Astrocyte of the hippocampus (primary cell): ENCODE measurements around the gene AZIN2.
"Not testable (repeated sequence)": the region's sequence is repeated elsewhere in the genome, so short reads cannot be mapped to it uniquely, and the experiment has no call there.

Experiments
- DNase-seq: peaks from one replicate; pipeline ENCODE4 v3.0.0; 2011; ENCODE audit warnings: low read depth, low spot score

Gene AZIN2

GRCh38 chr1:33094971-33095604 lies 14.1 kb downstream of the AZIN2 start:
- peak; percentile 82 for DNase-seq

GRCh38 chr1:33096363-33097005 lies 15.5 kb downstream of the AZIN2 start:
- peak; percentile 42 for DNase-seq

DNA sequence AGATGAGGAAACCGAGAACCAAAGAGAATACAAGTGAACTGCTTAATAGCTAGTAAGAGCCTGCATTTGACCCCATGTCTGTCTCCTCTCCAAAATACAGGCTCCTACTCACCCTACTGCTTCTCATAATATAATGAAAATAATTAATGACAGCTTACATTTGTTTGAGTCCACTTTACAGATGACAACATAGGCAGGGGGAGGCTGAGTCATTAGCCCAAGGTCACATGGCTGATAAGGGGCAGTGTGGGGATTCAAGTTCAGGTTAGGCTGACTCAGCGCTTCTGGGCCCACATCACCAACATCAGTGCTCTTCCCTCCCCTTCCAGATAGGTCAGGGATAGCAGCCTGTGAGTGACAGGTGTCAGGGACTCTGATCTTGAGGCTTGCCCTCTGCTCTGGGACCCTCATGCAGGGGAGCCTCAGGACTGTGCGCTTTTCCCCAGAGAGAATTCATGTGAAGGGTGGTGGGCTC lies 16.2 kb downstream of the AZIN2 start:
- DNase-seq: no peak

- DNase-seq: no peak
These were observed 16.8 kb downstream of the AZIN2 start for GRCh38 chr1:33097762-33098161.

GRCh38 chr1:33098371-33098770 lies 17.4 kb downstream of the AZIN2 start:
- DNase-seq: peak; percentile 70

DNA sequence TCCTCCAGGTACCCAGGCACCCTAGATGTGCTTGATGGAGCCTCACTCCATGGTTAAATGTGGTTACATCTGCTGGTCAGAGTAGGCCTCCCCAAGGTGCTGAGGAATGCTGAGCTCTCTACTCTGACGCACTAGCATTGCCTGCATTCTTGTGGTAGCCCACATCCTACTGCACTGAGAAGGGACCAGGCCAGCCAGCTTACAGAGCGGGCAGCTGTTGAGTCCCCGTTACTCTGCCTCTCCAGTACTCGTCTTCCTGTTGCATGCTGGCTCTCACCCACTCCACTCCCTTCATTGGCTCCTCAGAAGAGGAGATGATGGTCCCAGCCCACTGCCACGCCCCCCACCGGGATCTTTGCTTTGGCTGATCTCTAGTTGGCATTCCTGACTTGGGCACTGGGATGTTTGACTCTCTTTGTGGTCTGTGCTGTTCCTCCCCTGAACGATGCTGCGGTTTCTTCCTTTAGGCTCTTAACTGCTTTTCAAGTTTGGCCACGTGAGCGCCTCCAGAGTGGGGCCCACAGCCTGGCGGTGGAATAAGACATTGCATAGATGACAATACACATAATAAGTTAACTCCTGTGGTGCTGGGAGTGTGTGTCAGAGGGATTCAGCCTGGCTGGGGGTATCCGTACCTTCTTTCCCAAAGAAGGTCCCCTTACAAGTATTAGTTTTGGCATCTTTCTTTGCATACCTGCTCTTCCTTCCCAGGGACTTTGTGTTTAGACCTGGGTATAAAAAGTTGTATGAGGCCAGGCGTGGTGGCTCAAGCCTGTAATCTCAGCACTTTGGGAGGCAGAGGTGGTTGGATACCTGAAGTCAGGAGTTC lies 18.6 kb downstream of the AZIN2 start:
- DNase-seq: peak; percentile 100

DNA sequence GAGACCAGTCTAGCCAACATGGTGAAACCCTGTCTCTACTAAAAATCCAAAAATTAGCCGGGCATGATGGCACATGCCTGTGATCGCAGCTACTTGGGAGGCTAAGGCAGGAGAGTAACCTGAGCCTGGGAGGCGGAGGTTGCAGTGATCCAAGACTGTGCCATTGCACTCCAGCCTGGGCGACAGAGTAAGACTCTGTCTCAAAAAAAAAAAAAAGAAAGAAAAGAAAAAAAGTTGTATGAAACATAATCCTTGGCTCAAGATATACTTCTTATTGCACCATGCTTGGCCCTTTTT lies 19.1 kb downstream of the AZIN2 start:
- DNase-seq: not testable (repeated sequence)

GRCh38 chr1:33110477-33110876 lies 29.5 kb downstream of the AZIN2 start:
- DNase-seq: no peak

GRCh38 chr1:33111965-33112364 lies 31.0 kb downstream of the AZIN2 start:
- DNase-seq: no peak

- no peak for DNase-seq
These were observed 36.6 kb downstream of the AZIN2 start for GRCh38 chr1:33117440-33118085.

DNA sequence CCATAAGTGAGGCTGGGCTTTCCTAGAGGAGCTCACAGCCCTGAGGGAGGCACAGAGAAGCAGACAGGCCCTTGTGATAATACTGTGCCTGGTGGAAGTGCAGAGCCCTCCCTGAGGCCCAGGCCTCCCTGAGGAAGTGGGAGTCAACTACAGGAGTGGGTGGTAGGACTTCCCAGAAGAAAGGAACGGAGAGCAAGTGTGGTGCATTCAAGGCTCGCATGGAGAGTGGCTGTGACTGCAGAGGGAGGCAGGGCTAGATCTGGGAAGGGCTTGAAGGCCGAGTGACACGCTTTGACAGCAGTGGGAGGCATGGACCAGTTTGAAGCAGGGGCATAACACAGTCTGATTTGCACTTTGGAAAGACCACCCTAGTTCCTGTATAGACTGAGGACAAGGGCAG lies 37.3 kb downstream of the AZIN2 start:
- DNase-seq: no peak

DNA sequence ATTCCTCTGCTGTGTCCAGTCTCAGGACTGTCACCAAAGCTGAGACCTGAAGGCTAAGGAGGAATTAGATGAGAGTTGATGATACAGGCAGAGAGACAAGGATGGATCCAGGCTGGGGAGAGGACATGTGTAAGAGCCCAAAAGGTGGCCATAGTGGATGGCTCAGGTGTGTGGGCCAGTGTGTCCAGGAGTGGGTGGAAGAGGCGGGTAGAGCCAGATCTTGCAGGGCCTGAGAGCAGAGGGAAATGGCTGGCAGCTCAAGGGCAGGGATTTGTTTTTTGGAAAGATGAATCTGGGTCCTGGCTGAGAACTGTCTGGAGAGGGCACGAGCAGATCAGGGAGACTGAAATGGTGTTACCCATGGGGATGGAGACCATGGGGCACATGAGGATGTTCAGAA lies 38.1 kb downstream of the AZIN2 start:
- DNase-seq: no peak

DNA sequence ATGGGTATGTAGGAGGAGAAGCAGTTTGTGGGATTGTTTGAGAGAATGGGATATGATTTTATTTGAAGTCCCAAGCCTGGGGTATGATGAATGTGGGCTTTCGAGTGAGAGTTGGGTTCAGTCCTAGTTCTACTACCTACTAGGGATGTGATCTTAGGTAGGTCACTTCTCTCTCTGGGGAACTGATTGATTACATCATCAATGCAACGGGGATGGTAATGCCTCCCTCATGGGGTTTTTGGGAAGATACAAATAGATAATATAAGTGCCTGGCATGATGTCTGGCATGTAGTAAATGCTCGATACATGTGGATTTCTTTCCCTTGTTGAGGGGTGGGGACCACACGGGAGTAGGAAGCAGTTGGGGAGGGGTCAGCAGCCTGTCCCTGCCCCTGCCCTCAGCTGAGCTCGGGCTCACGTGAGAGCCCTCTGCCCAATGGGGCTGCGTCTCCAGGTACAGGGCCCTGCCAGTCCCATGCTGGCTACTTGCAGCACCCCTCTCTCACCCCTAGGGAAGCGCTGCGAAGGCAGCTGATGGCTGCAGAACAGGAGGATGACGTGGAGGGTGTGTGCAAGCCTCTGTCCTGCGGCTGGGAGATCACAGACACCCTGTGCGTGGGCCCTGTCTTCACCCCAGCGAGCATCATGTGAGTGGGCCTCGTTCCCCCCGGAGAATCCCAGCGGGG lies 38.7 kb downstream of the AZIN2 start:
- no peak for DNase-seq

- no peak for DNase-seq
These were observed 39.7 kb downstream of the AZIN2 start for GRCh38 chr1:33120436-33121231.

GRCh38 chr1:33121728-33122127 lies 40.8 kb downstream of the AZIN2 start:
- DNase-seq: no peak

DNA sequence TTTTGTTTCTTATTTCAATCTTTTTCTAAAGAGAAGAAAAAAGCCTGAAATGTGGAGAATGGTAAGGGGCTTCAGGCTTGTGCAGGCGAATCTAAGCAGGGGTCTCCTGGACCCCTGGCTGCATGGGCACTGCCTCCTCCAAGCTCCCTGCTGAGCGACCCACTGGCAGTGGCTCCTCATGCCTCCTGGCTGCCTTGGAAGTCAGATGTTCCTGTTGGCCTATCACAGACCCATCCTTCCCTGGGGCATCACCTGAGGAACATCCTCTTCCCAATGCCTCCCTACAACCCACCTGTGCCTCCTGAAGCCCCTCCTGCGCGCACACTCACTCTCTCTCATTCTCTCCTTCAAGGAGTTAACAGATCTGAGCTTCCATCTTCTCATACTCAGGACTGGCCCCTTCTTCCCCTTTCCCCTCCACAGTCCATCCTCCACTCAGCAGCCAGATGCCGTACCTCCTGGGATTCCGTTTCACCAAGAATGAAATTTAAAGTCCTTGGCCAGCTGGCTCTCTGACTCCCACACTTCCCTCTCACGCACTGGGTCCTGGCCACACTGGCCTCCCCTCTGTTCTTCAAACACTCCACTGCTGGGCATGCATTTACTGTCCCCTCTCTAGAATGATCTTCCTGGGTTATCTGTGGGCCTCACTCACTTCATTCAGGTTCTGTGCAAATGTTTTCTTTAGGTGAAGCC lies 41.7 kb downstream of the AZIN2 start:
- DNase-seq: no peak

DNA sequence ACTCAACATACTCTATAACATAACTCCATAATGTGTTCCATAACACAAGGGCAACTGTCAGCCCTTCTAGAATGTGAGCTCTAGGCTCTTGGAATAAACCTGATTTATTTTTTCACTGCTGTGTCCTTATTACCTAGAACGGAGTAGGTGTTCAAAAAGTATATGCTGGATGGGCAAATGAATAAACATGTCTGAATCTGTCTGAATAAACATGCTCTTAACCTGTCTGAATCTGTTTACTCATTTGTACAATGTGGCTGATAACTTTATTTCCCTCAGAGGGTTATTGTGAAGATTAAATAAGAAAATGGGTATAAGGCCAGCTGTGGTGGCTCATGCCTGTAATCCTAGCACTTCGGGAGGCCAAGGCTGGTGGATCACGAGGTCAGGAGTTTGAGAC lies 42.3 kb downstream of the AZIN2 start:
- no peak for DNase-seq

- DNase-seq: not testable (repeated sequence)
These were observed 43.7 kb downstream of the AZIN2 start for GRCh38 chr1:33124647-33125046.

DNA sequence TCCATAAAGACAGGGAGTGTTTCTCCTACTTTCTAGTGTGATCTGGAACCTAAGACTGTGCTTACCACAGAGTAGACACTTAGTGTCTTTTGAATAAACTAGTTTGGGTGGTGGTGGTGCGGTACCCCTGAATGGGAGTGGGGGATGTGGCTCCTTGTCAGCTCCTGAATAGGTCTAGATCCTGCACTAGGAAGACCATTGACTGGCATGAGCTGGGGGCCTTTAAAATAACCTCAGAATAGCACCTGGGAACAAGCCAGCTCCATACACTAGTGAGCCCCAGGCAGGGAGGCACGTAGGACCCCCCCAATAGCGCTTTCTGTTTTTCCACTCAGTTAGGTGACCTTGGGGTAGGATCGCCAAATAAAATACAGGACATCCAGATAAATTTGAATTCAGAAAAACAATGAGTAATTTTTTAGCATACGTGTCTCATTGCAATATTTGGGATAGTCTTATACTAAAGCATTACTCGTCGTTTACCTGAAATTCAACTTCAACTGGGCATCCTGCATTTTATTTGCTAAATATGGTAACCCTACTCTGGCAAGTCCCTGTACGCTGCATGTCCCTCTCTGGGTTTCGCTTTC lies 45.6 kb downstream of the AZIN2 start:
- DNase-seq: no peak
